NCI-H2081 (cell line): ENCODE data around the gene LDHAL6B.

ENCODE experiments used
- DNase-seq, 2 experiments: peaks; one replicate each; lab custom pipeline; 2025; lab: John Stamatoyannopoulos, UW

Gene LDHAL6B

DNA sequence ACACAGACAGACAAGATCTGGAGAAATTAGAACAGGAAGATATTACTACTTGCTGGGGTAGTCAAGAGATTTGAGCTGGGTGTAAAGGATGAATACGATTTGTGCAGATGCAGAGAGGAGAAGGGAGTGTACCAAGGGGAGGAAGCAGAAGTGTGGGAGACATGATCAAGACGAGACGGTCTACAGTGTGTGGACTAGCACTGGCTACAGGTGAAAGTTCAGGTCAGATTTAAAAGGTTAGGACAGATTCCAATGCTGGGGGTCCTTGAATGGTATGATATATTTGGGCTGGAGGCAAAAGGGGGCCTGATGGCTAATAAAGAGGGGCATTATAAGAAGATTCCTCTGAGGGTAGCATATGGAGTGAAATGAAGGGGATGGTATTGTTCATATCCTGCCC is 12.1 kb downstream of the LDHAL6B start:
- no peak for DNase-seq

- no peak for DNase-seq
Observed at GRCh38 chr15:59221511-59222505, 15.2 kb downstream of the LDHAL6B start.

DNA sequence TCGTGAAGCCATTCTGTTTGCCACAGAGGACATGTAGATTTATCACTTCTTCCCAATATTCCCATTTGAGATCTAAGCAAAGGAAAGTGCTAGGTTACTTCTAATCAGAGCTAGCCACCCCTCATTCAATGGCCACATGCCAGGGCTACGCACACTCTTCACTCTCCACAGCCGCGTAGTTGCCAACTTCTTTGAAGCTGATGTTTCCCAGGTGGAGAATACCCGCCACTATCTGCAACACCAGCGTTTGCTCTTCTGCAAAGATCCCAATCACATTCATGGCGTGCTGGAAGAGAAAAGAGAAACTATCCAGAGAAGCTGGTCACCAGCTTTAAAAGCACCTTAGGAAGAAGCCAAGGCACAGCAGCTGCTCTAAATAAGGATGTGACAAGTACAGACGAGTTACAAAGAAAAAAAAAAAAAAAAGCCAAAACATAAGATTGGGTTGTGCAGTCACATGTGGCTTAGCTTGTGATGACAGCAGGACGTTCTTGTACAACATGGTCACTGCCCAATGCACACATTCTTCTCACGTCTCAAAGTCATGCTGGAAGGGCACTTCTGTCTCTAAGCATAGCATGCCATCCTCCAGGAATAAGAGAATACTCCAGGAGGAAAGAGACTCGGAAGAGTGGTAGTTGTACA is 16.4 kb downstream of the LDHAL6B start:
- no peak for DNase-seq

- DNase-seq, result no peak
Observed at GRCh38 chr15:59223736-59224135, 17.1 kb downstream of the LDHAL6B start.

DNA sequence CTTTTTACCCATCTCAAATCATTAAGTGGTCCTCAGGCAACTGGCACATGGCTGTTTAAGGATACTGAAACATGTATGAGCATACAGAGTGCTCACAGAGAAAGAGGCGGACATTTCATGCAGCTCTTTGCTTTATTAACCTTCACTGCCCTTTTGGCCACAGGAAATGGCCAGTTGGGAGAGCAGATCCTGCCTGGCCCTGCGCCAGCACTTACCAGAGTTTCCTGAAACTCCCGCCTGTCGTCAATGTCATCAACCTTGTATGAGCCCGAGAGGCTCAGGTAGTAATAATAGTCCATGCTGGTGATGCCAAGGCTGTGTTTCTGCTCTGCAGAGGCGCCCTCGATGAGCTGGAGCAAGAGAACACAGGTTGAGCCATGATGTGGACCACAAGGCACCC is 17.8 kb downstream of the LDHAL6B start:
- DNase-seq, result no peak

DNA sequence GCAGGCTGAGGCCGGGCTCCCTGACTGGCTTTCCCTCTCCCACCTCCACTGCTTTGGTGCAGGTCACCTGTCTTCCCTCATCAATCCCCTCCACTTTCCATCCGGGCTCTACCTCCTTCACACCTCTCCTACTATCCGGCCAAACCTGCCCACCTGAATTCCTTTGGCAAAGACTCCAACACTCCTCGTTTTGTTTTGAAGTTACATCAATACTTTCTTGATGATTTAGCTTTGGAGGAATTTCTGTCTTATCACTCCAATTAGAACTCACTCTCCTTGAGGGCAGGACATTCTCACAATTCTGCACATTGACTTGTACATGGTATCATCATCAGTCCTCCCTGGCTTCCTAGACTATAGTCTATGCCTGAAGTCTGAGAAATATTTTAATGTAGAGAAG is 20.4 kb downstream of the LDHAL6B start:
- no peak for DNase-seq

DNA sequence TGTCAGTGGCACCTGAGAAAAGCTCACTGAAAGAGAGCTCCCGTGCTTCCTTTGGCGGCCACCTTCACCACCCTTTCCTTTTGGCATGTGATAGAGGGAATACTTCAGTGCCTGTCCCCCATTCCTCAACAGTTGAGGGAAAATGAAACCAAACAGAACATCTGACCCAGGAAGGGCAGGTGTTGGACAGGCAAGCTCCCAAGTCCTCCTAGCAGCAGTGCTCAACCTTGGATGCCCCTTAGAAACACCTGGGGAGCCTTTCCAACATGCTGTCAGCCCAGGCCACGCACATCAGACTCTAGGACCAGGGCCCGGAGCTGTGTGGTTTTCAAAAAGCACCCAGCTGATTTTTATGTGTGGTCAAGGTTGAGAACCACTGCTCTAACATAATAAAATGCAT is 22.4 kb downstream of the LDHAL6B start:
- no peak for DNase-seq

DNA sequence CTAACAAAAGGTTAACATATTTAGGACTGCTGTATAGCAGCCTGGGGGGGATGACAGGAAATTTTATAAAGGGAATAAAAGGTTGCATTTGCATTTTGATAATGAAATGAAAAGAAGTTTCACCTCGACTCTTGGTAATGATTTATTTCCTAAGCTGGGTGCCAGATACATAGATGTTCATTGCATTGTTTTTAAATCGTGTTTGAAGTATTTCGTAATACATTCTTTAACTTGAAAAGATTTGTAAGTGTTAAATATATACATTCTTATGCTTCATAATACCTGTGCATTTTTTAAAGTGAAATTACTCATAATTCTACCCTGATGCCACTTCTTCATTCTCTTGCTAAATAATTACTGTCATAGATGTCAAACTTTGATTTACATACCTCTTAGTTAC is 22.8 kb downstream of the LDHAL6B start:
- DNase-seq, result no peak

DNA sequence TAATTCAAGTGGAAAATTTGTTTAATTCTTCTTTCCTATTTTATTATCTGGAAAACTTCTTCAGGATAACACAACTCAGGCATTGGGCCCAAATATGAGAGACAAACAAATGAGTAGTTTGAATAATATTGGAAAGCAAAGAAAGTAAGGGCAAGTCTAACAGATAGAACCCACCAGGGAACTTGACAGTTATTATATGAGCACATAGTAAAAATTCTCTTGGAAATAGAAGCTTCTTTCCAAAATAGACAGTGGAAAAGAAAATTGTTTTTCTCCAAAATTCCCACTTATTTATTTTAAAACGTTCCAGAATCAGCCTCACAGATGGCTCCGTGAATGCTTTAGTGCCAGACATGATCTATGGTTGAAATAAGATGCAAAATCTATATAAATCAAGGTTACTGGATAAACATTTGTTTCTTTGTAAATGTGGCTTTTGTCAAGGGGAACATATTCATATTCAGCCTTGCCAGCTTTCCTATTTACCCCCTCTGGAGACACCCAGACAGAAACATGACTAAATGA is 23.9 kb downstream of the LDHAL6B start:
- DNase-seq, result no peak

GRCh38 chr15:59232476-59232875 is 25.8 kb downstream of the LDHAL6B start:
- DNase-seq, result no peak

DNA sequence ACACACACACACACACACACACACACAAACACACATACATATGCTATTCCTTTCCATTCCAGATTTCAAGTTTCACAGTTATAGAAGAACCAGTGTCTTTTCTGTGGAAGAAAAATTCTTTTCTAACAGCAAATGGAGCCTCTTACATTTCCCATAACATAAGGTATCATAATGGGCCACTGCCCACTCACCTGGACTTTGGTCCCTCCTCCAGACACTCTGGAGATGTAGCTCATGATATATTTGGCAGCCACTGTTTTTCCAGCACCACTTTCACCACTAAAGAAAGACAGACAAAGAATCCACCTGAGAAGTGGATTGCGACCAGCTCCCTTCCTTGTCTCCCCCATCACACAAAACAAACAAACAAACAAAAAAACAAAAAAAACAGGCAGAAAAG is 29.8 kb downstream of the LDHAL6B start:
- DNase-seq, result no peak

DNA sequence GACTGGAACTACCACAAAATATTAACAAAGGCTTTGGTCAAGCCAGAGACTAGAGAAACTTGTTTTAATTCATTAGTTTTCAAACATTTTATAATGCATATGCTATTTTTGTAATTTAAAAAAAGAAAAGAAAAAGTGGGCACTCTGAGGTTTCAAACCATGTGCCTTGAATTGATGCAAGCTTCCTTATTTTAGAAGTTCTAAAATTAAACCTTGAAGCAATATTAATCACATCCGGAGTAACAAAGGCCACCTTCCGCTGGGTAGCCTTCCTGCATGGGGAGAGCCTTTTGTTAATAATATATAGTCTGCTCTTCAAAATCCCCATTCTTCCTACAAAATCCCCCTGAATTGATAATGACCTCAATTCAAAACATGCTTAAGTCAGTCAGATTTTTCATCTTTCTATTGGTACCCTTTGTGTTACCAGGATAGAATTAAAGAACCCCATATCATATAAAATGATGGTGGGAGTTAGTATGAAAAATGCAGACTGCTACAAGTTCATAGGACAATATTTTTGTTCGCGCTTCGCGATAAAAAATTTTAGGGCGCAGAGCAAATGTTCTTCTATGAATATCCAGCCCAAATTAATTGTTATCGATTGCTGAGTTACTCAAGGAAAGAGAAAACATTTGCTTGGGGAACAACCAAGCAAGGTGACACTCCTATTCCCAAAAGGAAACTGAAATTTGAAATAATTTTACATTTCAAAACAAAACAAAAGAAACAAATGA is 30.6 kb downstream of the LDHAL6B start:
- no peak for DNase-seq

DNA sequence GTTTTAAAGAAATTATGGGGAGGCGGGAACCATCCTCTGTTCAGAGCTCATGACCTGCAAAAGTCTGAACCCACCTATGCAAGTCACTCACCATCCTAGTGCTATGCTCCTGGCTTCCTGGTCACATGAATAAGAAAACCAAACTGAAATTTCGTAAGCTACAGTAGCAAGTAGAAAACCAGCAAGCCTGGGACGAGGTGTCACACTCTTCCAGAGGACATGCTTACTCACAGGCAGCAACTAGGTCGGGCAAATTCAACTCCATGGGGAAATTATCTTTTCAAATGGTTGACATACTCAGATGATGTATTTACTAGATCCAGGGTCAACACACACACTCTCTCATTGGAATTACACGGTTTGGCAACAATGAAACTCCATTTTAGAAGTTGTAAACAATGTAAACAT is 31.3 kb downstream of the LDHAL6B start:
- no peak for DNase-seq

GRCh38 chr15:59240036-59240435 is 33.4 kb downstream of the LDHAL6B start:
- DNase-seq, result no peak

DNA sequence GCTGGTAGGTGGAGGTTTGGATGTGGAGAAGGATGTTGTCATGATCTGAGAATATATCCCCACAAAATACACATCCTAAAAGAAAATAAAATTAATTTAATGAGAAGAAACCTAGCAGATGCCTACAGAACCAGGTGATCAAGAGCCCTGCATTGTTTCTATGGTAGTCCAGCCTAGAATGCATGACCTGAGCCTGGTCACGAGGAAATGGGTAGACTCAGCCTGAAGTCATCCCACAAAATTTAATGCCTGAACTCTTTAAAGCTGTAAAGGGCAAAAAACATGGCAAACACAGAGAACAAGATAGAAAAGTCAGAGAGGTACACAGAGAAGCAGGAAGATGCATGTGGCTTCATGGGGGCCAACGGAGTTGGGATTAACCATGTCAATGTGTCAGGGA is 36.0 kb downstream of the LDHAL6B start:
- no peak for DNase-seq

GRCh38 chr15:59243622-59244021 is 37.0 kb downstream of the LDHAL6B start:
- DNase-seq, result no peak

GRCh38 chr15:59244337-59244736 is 37.7 kb downstream of the LDHAL6B start:
- no peak for DNase-seq

DNA sequence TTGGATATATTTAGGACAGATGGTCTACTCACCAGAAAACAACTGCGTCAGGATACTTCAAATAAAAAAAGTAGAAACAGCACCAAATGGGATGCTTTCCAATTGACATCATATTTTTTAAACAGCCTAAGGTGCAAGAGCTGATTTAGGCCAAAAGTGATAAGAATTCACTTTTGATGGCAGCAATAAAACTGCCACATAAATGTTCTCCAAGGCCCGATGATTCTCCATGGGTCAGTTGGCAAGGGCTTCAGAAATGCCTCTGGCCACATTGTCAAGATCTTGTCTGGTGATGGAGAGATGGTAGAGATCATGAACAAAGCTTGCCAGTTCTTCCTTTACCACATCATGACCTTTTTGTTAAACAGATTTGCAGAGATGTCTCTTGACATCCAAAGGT is 38.9 kb downstream of the LDHAL6B start:
- no peak for DNase-seq

- peak in 1 of 2 experiments; percentile 55 for DNase-seq
Observed at GRCh38 chr15:59247364-59247763, 40.7 kb downstream of the LDHAL6B start.

- DNase-seq, result no peak
Observed at GRCh38 chr15:59249816-59250215, 43.2 kb downstream of the LDHAL6B start.

DNA sequence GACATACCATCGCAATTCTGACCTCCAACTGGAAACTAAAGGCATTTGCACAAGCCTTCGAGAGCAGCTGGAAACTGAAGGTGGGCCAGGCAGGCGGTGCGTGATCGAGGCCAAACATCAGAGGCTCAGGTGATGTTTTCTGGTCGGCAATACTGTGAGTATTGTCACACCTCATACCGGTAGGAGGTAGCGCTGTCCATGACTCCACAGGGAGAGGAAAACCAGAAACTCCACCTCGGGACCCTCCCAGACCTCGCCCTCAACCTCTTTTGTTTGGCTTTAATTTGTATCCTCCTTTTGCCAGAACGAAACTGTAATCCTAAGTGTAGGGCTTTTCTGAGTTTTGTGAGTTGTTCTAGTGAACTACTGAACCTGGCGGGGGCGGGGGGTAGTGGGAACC is 43.6 kb downstream of the LDHAL6B start:
- no peak for DNase-seq
